ENCODE data around the gene DAPK2.

DNA sequence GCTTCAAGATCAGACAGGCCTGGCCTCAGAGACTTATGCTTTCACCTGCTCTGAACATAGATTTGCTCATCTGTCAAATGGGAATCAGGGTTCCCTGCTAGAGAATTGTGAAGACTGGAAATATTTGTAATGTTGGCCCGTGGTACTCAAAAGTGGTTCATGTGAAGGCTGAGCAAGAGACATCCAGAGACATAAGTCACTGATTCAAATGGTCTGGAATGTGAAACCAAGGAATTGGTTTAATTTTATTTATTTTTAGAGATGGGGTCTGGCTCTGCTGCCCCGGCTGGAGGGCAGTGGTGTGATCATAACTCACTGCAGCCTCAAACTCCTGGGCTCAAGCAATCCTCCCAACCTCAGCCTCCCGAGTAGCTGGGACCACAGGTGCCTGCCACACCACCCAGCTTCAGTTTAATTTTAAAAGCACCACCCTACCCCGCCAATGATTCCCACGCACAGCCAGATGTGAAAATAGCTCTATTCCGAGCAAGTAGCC is 60.1 kb downstream of the DAPK2 start:
- TF ChIP-seq, protein P1, sequence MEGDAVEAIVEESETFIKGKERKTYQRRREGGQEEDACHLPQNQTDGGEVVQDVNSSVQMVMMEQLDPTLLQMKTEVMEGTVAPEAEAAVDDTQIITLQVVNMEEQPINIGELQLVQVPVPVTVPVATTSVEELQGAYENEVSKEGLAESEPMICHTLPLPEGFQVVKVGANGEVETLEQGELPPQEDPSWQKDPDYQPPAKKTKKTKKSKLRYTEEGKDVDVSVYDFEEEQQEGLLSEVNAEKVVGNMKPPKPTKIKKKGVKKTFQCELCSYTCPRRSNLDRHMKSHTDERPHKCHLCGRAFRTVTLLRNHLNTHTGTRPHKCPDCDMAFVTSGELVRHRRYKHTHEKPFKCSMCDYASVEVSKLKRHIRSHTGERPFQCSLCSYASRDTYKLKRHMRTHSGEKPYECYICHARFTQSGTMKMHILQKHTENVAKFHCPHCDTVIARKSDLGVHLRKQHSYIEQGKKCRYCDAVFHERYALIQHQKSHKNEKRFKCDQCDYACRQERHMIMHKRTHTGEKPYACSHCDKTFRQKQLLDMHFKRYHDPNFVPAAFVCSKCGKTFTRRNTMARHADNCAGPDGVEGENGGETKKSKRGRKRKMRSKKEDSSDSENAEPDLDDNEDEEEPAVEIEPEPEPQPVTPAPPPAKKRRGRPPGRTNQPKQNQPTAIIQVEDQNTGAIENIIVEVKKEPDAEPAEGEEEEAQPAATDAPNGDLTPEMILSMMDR (IDR thresholded peaks at IDR 0.05; ENCODE audit: insufficient read depth, low read depth, low read length) = no peak
- TF ChIP-seq EZH2 (IDR thresholded peaks at IDR 0.05; ENCODE audit: insufficient read depth, low read length) = no peak
